T-helper 2 cell treated with Interferon-gamma antibody and Interleukin-4, amounts not matched to agents 5 μg/mL and 100 μg/mL, for 36 hours (primary cell): ENCODE measurements around the gene GP9.

Experiments
- DNase-seq: peaks from one replicate; pipeline ENCODE4 v3.0.0; 2021; ENCODE audit warnings: low spot score
- H3K27ac Mint-ChIP-seq: one replicate; pipeline ENCODE4 v1.8.0; 2021; ENCODE audit warnings: mild to moderate bottlenecking, mixed read lengths
- H3K27me3 Mint-ChIP-seq: one replicate; pipeline ENCODE4 v1.8.0; 2021; ENCODE audit warnings: low read depth, mixed read lengths
- H3K36me3 Mint-ChIP-seq: one replicate; pipeline ENCODE4 v1.8.0; 2021; ENCODE audit warnings: low read depth, mixed read lengths
- H3K4me1 Mint-ChIP-seq: one replicate; pipeline ENCODE4 v1.8.0; 2021; ENCODE audit warnings: low read depth, mixed read lengths
- H3K4me3 Mint-ChIP-seq: one replicate; pipeline ENCODE4 v1.8.0; 2022; ENCODE audit warnings: mild to moderate bottlenecking, moderate library complexity, mixed read lengths
- H3K9me3 Mint-ChIP-seq: one replicate; pipeline ENCODE4 v1.8.0; 2021; ENCODE audit warnings: mixed read lengths

Gene GP9

GRCh38 chr3:129022114-129023007, 38.2 kb upstream of the GP9 start:
- Mint-ChIP-seq H3K9me3 (no peaks in the 10 kb centered on the region), H3K4me1 (peaks cover 19% of the 10 kb centered on the region), H3K27ac (no peak overlapping the region), H3K36me3 (no peaks in the 10 kb centered on the region), H3K27me3 (no peaks in the 10 kb centered on the region), H3K4me3 (no peak overlapping the region)
- no peak for DNase-seq

- peaks cover 14% of the 10 kb centered on the region for H3K4me1 Mint-ChIP-seq
- no peaks in the 10 kb centered on the region for H3K9me3 Mint-ChIP-seq
- no peak overlapping the region for H3K27ac Mint-ChIP-seq
These were observed 37.6 kb upstream of the GP9 start for GRCh38 chr3:129023008-129023358.

GRCh38 chr3:129023909-129024308, 36.7 kb upstream of the GP9 start:
- Mint-ChIP-seq H3K27ac (no peak overlapping the region), H3K27me3 (peaks cover under 1% of the 10 kb centered on the region), H3K9me3 (no peaks in the 10 kb centered on the region), H3K36me3 (no peaks in the 10 kb centered on the region), H3K4me3 (no peak overlapping the region), H3K4me1 (peaks cover 14% of the 10 kb centered on the region)
- no peak for DNase-seq

More at GRCh38 chr3:129023008-129023358, 37.6 kb upstream of the GP9 start:
- Mint-ChIP-seq H3K4me3 (no peak overlapping the region), H3K36me3 (no peaks in the 10 kb centered on the region), H3K27me3 (no peaks in the 10 kb centered on the region)
- no peak for DNase-seq

GRCh38 chr3:129025108-129025507, 35.5 kb upstream of the GP9 start:
- no peak for DNase-seq
- H3K4me1 Mint-ChIP-seq: peaks cover 14% of the 10 kb centered on the region
- peak overlapping the region; percentile 23 for H3K27ac Mint-ChIP-seq
- no peak overlapping the region for H3K4me3 Mint-ChIP-seq
- no peaks in the 10 kb centered on the region for H3K36me3 Mint-ChIP-seq
- H3K27me3 Mint-ChIP-seq: peaks cover 3% of the 10 kb centered on the region
- H3K9me3 Mint-ChIP-seq: no peaks in the 10 kb centered on the region

- no peak for DNase-seq
- Mint-ChIP-seq H3K36me3 (no peaks in the 10 kb centered on the region), H3K4me1 (peaks cover 14% of the 10 kb centered on the region), H3K27ac (no peak overlapping the region), H3K4me3 (peak overlapping the region; percentile 81), H3K27me3 (peaks cover 3% of the 10 kb centered on the region), H3K9me3 (no peaks in the 10 kb centered on the region)
These were observed 34.7 kb upstream of the GP9 start for GRCh38 chr3:129025691-129026435.

- peak overlapping the region; percentile 81 for H3K4me3 Mint-ChIP-seq
- H3K4me1 Mint-ChIP-seq: peaks cover 12% of the 10 kb centered on the region
- H3K9me3 Mint-ChIP-seq: no peaks in the 10 kb centered on the region
- DNase-seq: peak; percentile 93
- H3K36me3 Mint-ChIP-seq: no peaks in the 10 kb centered on the region
- H3K27ac Mint-ChIP-seq: peak overlapping the region; percentile 89
- peaks cover 3% of the 10 kb centered on the region for H3K27me3 Mint-ChIP-seq
These were observed 33.6 kb upstream of the GP9 start for GRCh38 chr3:129026728-129027543.

- no peaks in the 10 kb centered on the region for H3K9me3 Mint-ChIP-seq
- no peak for DNase-seq
- H3K36me3 Mint-ChIP-seq: no peaks in the 10 kb centered on the region
- H3K27me3 Mint-ChIP-seq: peaks cover 3% of the 10 kb centered on the region
- no peak overlapping the region for H3K27ac Mint-ChIP-seq
- H3K4me3 Mint-ChIP-seq: peak overlapping the region; percentile 18
- H3K4me1 Mint-ChIP-seq: peaks cover 12% of the 10 kb centered on the region
These were observed 33.1 kb upstream of the GP9 start for GRCh38 chr3:129027544-129027880.

GRCh38 chr3:129028866-129029265, 31.7 kb upstream of the GP9 start:
- Mint-ChIP-seq H3K36me3 (no peaks in the 10 kb centered on the region), H3K4me1 (peaks cover 12% of the 10 kb centered on the region), H3K27ac (no peak overlapping the region), H3K9me3 (no peaks in the 10 kb centered on the region), H3K4me3 (peak overlapping the region; percentile 18), H3K27me3 (peaks cover 3% of the 10 kb centered on the region)
- no peak for DNase-seq

GRCh38 chr3:129030611-129031010, 30.0 kb upstream of the GP9 start:
- Mint-ChIP-seq H3K36me3 (no peaks in the 10 kb centered on the region), H3K27me3 (peaks cover 3% of the 10 kb centered on the region), H3K4me3 (no peak overlapping the region), H3K9me3 (no peaks in the 10 kb centered on the region), H3K27ac (no peak overlapping the region), H3K4me1 (peaks cover 8% of the 10 kb centered on the region)
- no peak for DNase-seq

GRCh38 chr3:129031476-129032215, 28.9 kb upstream of the GP9 start:
- Mint-ChIP-seq H3K27ac (no peak overlapping the region), H3K9me3 (no peaks in the 10 kb centered on the region), H3K36me3 (no peaks in the 10 kb centered on the region), H3K4me3 (no peak overlapping the region), H3K4me1 (peaks cover 6% of the 10 kb centered on the region), H3K27me3 (peaks cover 3% of the 10 kb centered on the region)
- no peak for DNase-seq

GRCh38 chr3:129032716-129033115, 27.9 kb upstream of the GP9 start:
- Mint-ChIP-seq H3K4me3 (no peak overlapping the region), H3K36me3 (no peaks in the 10 kb centered on the region), H3K9me3 (no peaks in the 10 kb centered on the region), H3K27ac (no peak overlapping the region), H3K4me1 (peaks cover 4% of the 10 kb centered on the region), H3K27me3 (peaks cover 5% of the 10 kb centered on the region)
- no peak for DNase-seq

- no peak overlapping the region for H3K27ac Mint-ChIP-seq
- H3K4me3 Mint-ChIP-seq: no peak overlapping the region
- no peak for DNase-seq
- no peaks in the 10 kb centered on the region for H3K36me3 Mint-ChIP-seq
- no peaks in the 10 kb centered on the region for H3K9me3 Mint-ChIP-seq
- H3K4me1 Mint-ChIP-seq: peaks cover 4% of the 10 kb centered on the region
- peaks cover 5% of the 10 kb centered on the region for H3K27me3 Mint-ChIP-seq
These were observed 27.4 kb upstream of the GP9 start for GRCh38 chr3:129033151-129033550.

GRCh38 chr3:129033633-129034321, 26.8 kb upstream of the GP9 start:
- Mint-ChIP-seq H3K4me3 (no peak overlapping the region), H3K27ac (no peak overlapping the region), H3K9me3 (no peaks in the 10 kb centered on the region), H3K27me3 (peaks cover 5% of the 10 kb centered on the region), H3K36me3 (no peaks in the 10 kb centered on the region), H3K4me1 (peaks cover 4% of the 10 kb centered on the region)
- no peak for DNase-seq
